Rectal smooth muscle tissue (tissue), 1 donor: ENCODE measurements around the gene SNRPB2.

ENCODE experiments used
- H3K27ac ChIP-seq: one replicate; pipeline ENCODE4 v1.7.0; 2013; ENCODE audit warnings: low read depth, low read length, inconsistent platforms
- H3K27me3 ChIP-seq: one replicate; pipeline ENCODE4 v1.7.0; 2013; ENCODE audit warnings: low read length; ENCODE audit not compliant: control insufficient read depth, insufficient read depth
- H3K36me3 ChIP-seq: one replicate; pipeline ENCODE4 v1.7.0; 2013; ENCODE audit warnings: low read length; ENCODE audit not compliant: control insufficient read depth, insufficient read depth
- H3K4me1 ChIP-seq: one replicate; pipeline ENCODE4 v1.7.0; 2013; ENCODE audit warnings: low read length; ENCODE audit not compliant: control insufficient read depth, insufficient read depth
- H3K4me3 ChIP-seq: one replicate; pipeline ENCODE4 v1.7.0; 2013; ENCODE audit warnings: low read length
- H3K9ac ChIP-seq: one replicate; pipeline ENCODE4 v1.7.0; 2013; ENCODE audit warnings: low read length

SNRPB2 gene

DNA sequence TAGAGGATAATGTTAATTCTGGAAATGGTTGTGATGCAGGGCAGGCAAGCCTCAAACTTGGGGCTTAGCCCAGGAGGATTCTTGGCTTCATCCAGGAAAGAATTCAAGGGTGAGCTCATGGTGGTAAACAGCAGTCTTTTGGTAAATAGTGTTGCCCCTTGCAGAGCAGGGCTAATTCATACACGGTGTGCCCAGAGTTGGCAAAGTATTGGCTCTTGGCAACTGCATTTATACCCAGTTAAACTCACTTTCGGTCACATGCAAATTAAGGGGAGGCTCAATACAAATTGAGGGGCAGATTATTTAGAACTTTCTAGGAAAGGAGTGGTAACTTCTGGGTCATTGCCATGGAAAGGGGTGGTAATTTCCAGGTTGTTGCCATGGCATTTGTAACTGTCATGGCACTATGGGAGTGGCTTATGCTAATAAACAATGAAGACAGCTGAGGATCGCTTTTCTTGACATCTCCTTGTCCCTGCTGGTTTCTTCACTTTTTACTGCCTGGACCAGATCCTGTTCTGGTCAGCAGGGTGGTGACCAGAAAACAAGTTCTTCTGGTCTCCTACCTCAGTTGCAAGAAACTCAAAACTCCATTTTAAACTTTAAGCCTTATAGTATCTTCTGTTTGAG, 14.5 kb downstream of the SNRPB2 start:
- Histone ChIP-seq H3K4me1 (no peaks in the 10 kb centered on the region), H3K9ac (no peak overlapping the region), H3K27ac (no peak overlapping the region), H3K27me3 (no peaks in the 10 kb centered on the region), H3K36me3 (peaks cover 3% of the 10 kb centered on the region), H3K4me3 (no peak overlapping the region)

DNA sequence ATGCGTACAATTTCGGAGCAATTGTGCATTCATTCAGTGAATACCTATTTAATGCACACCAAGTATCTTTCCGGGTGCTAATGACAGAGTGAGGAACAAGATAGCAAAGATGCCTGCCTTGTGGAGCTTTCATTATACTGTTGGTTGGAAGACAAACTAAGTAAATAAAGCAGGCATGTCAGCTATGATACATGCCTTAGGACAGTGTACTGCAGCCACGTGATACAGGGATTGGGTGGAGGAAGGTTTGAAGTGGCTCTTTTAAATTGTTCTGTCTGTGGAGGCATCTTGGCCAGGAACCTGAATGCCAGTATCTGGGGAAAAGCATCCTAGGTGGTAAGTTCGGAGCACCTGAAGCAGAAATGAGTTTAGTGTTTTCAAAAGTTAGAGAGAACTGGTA, 15.4 kb downstream of the SNRPB2 start:
- Histone ChIP-seq H3K9ac (no peak overlapping the region), H3K27ac (no peak overlapping the region), H3K4me1 (no peaks in the 10 kb centered on the region), H3K4me3 (no peak overlapping the region), H3K36me3 (peaks cover 3% of the 10 kb centered on the region), H3K27me3 (no peaks in the 10 kb centered on the region)

DNA sequence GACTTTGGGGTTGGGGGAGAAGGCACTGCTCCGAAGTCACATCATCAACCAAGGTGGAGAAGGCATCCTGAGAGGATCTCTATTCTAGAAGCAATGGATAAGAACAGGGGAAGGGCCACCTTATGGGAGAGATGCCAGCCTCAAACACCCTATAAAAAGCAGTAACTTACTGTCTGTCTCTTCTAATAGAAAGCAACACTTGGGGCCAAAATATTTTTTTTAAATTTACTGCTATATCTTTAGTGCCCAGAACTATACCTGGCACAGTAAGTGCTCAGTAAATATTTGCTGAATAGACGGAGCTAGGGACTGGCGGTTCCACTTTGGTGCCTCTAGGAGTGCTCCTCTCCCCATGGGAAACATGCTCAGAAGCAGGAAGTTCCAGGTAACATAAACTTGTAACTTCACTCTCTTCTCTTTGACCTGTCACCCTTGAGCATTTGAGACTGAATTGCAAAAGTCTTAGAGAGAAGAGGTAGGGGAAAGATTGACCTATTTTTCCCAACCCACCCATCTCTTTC, 17.5 kb downstream of the SNRPB2 start:
- no peak overlapping the region for H3K27ac ChIP-seq
- no peak overlapping the region for H3K9ac ChIP-seq
- no peak overlapping the region for H3K4me3 ChIP-seq
- no peaks in the 10 kb centered on the region for H3K4me1 ChIP-seq
- H3K36me3 ChIP-seq, result no peaks in the 10 kb centered on the region
- no peaks in the 10 kb centered on the region for H3K27me3 ChIP-seq

DNA sequence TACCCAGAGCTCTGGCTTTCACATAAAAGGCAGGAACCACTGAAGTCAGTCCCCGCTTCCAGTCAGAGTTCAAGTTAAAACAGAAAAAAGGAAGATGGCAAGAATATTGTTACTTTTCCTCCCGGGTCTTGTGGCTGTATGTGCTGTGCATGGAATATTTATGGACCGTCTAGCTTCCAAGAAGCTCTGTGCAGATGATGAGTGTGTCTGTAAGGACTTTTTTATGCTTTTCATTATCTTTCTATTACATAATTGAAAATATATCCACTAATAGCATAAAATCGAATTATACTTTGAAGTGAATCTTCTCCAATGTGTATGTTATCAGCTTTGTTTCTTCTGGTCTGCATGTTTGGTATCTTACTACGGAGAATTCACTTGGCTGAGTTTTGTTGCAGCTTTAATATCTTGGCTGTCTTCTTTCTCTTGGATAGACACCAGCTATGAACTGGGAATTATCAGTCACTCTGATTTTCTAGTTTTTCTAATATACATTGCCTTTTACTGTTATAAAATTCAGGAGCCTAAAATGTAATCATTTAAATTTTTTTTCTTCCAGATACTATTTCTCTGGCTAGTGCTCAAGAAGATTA, 18.6 kb downstream of the SNRPB2 start, which contains the start of gene OTOR:
Gene OTOR, plus strand, starts transcription at position 51 of the 593 bp plus-strand sequence. Its CDS starts 44 bp downstream, at position 95.
- H3K9ac ChIP-seq, result no peak within 1 kb of the TSS
- H3K4me3 ChIP-seq, result no peak within 1 kb of the TSS
- no peaks in the 10 kb centered on the region for H3K36me3 ChIP-seq
- no peaks in the 10 kb centered on the region for H3K27me3 ChIP-seq
- no peaks in the 10 kb centered on the region for H3K4me1 ChIP-seq
- no peak within 1 kb of the TSS for H3K27ac ChIP-seq

DNA sequence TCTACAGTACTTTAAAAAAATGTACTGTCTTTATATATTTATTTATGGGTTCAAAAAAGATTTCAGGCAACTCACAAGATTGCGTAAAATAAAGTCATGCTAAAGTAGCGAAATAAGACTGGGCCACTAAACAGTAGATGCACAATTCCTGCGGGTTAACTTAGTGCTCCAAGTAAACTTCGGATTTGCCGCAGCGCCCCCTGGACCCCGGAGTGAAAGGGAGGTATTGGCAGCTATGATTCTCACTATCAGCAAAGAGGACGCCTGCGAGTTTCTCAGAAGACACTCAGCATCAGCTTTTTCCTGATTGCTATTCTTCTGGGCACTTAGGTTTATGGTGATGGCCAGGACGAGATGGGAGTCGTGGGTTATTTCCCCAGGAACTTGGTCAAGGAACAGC, 19.7 kb downstream of the SNRPB2 start:
- no peak overlapping the region for H3K27ac ChIP-seq
- no peaks in the 10 kb centered on the region for H3K36me3 ChIP-seq
- no peak overlapping the region for H3K4me3 ChIP-seq
- H3K4me1 ChIP-seq, result no peaks in the 10 kb centered on the region
- H3K27me3 ChIP-seq, result no peaks in the 10 kb centered on the region
- no peak overlapping the region for H3K9ac ChIP-seq

DNA sequence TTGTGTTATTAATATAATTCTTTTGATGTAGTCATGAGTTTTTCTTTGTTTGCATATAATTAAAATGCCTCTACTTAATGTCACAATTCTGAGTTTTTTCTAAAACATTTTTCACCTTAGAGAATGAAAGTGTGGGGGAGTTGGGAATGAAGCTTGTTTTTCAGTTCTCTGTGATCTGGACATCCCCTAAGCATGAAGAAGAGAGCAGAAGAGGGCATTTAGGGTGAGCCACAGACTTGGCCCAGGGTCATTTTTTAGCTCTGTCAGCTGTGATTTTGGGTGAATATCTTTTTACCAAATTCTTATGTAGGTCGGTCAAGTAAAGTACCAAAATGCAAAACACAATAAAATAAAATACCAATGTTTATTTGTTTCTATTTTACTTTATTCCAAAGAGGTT, 22.3 kb downstream of the SNRPB2 start:
- Histone ChIP-seq H3K4me3 (no peak overlapping the region), H3K27ac (no peak overlapping the region), H3K27me3 (no peaks in the 10 kb centered on the region), H3K9ac (no peak overlapping the region), H3K36me3 (no peaks in the 10 kb centered on the region), H3K4me1 (no peaks in the 10 kb centered on the region)

DNA sequence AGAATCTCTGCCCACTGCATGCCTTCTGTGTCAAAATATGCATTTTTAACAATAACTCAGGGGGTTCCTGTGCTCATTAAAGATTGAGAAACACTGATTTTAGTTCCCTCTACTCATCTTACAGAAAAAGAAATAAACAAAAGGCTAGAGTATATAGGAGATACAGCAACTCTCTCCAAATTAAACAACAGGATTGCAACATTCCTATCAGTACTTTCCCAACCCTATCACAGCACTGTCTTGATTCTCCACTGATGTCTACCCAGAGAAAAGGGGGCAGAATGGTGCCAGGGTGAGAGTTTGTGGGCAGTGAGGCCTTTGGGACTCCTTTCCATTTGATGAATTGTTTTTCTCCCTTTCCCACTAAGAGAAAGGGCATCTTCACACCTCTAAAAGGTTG, 23.1 kb downstream of the SNRPB2 start:
- no peak overlapping the region for H3K9ac ChIP-seq
- H3K4me1 ChIP-seq, result no peaks in the 10 kb centered on the region
- no peaks in the 10 kb centered on the region for H3K36me3 ChIP-seq
- H3K4me3 ChIP-seq, result no peak overlapping the region
- no peaks in the 10 kb centered on the region for H3K27me3 ChIP-seq
- no peak overlapping the region for H3K27ac ChIP-seq

DNA sequence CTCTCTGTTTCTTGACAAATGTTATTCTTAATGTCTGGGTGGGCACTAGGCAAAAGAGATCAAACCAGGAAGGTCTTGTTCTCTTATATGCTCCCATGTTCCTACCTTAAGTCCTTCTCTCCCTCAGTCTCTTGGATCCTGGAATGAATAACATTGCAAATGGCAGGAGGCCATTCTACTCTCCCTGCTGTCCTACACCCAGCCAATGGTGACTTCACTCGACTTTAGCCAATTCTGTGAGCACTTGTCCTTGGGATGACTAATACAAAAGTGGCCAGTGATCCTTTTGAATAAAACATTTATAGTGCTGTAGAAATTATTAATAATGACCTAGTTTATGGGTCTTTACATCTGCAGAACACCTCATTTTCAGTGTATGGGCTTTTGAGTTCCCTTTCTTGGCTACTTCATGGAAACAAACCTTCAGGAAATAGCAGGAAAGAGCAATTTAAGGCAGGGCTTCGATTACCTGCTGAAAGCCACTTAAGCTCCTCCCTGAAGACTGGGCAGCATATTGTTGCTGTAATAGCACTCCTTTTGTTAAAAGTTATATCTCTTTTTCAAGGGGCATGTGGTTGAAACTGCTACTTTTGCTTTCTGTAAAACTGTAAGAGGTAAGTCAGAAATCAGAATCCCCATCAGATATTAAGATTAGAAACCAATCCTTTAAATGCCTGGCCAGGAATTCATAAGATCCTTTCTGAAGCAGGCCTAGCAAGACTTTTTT, 28.8 kb downstream of the SNRPB2 start:
- Histone ChIP-seq H3K27ac (no peak overlapping the region), H3K9ac (no peak overlapping the region), H3K27me3 (no peaks in the 10 kb centered on the region), H3K4me1 (no peaks in the 10 kb centered on the region), H3K36me3 (no peaks in the 10 kb centered on the region), H3K4me3 (no peak overlapping the region)

DNA sequence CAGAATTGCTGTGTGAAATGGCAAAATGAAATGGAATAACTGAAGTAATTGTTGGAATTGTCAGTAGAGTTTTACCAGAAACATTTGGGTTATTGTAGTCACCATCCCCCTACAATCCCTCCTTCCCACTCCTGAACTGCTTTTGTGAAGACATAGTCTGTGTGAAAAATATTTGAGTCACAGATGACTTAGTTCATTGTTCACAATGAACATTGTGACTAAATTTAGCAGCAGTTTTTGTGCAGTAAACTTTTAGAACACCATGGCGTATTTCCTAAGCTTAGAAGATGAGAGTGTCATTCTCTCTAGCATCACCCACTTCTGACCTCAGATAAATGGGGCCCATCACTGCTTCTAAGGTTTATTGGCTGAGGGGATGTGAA, 29.3 kb downstream of the SNRPB2 start:
- H3K27me3 ChIP-seq, result no peaks in the 10 kb centered on the region
- no peak overlapping the region for H3K27ac ChIP-seq

DNA sequence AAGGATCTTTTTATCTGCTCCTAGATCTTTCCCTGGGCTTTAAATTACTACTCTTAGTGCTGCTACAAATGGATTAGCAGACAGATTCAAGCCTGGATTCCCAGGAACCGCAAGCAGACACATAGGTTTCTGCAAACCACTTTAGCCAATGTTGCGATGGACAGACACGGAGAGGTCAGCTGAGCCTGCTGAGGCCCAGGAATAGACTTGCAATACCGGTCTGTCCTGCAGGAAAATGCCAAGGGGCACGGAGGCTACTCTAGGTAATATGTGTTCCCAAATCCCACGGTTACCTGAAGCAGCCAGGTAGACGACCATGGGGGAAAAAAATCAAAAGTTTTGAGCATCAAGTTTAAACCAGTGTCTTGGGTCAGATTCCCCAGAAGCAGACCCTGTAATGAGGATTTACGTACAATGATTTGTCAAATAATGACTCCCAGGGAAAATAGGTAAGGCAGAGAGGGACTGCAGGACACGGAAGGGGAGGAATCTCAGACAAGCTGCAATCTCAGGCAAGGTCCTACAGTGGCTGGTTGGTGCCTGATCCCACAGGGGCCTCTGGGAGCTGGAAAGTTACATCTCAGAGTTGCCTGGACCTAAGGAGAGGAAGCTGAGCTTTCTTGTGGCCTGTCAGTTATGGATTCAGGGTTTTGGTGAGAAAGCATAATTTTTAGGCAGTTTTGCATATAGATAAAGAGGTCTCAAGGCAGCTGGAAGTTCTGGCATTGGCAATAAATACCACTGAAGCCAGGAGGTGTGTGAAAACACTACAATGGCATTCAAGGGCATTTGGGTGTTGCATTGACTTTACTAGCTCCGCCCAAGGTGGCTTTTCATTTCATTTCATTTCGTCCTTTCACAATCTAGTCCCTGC, 30.8 kb downstream of the SNRPB2 start:
- Histone ChIP-seq H3K36me3 (no peaks in the 10 kb centered on the region), H3K4me3 (no peak overlapping the region), H3K27me3 (no peaks in the 10 kb centered on the region), H3K27ac (no peak overlapping the region), H3K4me1 (no peaks in the 10 kb centered on the region), H3K9ac (no peak overlapping the region)

More for the DNA sequence above, 29.3 kb downstream of the SNRPB2 start:
- Histone ChIP-seq H3K4me3 (no peak overlapping the region), H3K36me3 (no peaks in the 10 kb centered on the region), H3K9ac (no peak overlapping the region), H3K4me1 (no peaks in the 10 kb centered on the region)

DNA sequence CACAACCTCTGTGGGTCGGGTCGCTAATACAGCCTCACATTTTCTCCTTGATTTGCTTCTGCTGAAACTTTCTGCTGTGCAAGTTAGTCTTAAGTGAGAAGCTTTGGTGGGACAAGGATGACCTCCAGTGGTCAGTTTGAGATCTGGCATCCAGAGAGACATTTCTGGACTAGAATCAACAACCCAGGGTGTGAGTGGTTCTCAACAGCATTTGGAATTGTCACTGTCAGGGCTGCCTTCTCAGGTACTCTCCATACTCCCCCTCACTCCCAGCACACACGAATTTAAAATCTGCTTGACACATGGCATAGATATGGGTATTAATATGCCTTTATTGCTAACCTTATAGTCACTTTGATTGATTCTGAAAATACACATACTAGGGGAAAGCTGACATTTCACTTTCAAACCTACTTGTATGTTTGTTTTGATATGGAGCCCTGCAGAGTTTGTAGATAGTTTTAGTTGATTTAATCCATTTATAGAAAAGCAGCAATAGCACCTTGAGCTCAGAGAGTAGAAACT, 31.5 kb downstream of the SNRPB2 start:
- Histone ChIP-seq H3K36me3 (no peaks in the 10 kb centered on the region), H3K27ac (no peak overlapping the region), H3K4me1 (no peaks in the 10 kb centered on the region), H3K27me3 (no peaks in the 10 kb centered on the region), H3K4me3 (no peak overlapping the region), H3K9ac (no peak overlapping the region)

DNA sequence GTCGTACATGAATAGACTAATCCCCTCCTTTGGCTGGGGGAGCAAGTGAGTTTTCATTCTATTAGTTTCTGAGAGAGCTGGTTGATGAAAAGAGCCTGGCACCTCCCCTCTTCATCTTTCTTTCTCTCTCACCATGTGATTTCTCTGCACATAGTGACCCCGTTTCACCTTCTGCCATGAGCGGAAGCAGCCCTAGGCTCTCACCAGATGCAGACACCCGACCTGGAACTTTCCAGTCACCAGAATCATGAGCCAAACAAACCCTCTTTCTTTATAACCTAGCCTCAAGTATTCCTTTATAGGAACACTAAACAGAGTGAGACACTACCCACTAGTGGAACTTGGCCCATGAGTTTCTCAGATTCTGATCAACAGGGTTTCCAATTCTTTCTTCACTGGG, 34.7 kb downstream of the SNRPB2 start:
- Histone ChIP-seq H3K36me3 (no peaks in the 10 kb centered on the region), H3K27ac (no peak overlapping the region), H3K4me1 (no peaks in the 10 kb centered on the region), H3K27me3 (no peaks in the 10 kb centered on the region), H3K4me3 (no peak overlapping the region), H3K9ac (no peak overlapping the region)
